IPS-18c (cell line): ENCODE measurements around the gene SMURF2.
"Not testable (repeated sequence)": the region's sequence is repeated elsewhere in the genome, so short reads cannot be mapped to it uniquely, and the experiment has no call there.

Experiments
- H3K4me3 ChIP-seq: 2 replicates; pipeline ENCODE4 v1.7.0; 2013; ENCODE audit warnings: low read depth, mild to moderate bottlenecking, low read length, moderate library complexity; ENCODE audit not compliant: insufficient read depth
- H3K9me3 ChIP-seq: one replicate; pipeline ENCODE4 v1.6.1; 2013; ENCODE audit warnings: mild to moderate bottlenecking, low read length, moderate library complexity; ENCODE audit not compliant: control insufficient read depth, insufficient read depth

The SMURF2 gene

DNA sequence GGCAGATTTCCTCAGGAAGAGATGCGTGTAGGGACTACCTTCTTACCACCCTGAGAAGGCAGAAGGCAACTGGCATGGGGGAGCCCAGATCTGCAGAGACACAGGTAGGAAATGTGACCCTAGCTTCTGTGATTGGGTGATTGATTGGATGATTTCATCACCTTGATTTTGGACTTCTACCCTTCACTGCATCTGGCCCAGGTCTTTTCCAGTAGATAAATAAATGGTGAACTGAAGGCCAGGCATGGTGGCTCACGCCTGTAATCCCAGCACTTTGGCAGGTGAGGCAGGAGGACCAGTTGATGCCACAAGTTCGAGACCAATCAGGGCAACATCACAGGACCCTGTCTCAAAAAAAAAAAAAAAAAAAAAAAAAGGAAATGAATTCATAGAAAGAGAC lies 14.7 kb upstream of the SMURF2 start:
- H3K9me3 ChIP-seq, result no peaks in the 10 kb centered on the region

DNA sequence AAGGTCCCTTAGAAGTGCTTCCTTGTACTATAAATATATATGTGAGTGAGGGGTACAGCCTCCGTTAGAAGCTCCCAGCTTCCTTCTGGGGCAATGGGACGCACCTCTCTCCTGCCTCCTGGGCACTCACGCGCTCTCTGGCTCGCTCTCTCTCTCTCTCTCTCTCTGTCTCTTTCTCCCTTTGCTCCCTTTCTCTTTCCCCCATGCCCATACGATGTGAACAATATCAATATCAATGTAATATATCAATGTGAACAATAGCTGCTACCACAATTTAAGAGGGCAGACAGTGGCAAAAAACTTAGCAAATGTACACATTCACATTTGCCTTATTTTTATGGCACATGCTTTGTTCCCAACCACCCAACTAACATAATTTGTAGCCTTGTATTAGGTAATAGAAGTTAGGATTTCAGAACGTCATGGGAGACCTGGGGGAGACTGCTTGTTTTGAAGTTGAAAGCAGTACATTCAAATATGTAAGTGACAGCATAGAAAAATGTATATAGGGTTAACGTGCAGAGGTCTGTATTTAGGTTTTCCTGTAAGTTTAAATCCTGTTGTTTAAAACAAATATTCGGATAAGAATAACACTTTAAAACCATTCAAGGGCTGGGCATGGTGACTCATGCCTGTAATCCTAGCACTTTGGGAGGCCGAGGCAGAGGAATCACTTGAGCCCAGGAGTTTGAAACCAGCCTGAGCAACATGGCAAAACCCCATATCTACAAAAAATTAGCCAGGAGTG lies 8.9 kb upstream of the SMURF2 start:
- not testable (repeated sequence) for H3K4me3 ChIP-seq, H3K9me3 ChIP-seq

More for the DNA sequence above, 14.7 kb upstream of the SMURF2 start:
- no peak overlapping the region for H3K4me3 ChIP-seq

DNA sequence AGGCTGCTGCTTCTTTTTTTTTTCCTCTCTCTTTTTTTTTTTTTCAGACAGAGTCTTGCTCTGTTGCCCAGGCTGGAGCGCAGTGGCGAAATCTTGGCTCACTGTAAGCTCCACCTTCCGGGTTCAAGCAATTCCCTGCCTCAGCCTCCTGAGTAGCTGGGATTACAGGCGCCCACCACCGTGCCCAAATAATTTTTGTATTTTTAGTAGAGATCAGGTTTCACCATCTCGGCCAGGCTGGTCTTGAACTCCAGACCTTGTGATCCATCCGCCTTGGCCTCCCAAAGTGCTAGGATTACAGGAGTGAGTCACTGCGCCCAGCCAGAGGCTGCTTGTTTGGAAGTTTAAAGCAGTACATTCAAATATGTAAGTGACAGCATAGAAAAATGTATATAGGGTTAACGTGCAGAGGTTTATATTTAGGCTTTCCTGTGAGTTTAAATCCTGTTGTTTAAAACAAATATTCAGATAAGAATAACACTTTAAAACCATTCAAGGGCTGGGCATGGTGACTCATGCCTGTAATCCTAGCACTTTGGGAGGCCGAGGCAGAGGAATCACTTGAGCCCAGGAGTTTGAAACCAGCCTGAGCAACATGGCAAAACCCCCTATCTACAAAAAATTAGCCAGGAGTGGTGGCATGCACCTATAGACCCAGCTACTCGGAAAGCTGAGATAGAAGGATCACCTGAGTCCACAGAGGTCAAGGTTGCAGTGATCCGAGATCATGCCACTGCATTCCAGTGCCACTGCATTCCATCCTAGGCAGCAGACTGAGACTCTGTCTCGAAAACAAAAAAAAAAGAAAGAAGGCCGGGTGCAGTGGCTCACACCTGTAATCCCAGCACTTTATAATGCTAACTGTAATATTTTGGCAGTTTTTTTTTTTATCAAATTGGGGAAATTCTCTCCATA lies 6.0 kb upstream of the SMURF2 start:
- H3K4me3 ChIP-seq, H3K9me3 ChIP-seq: not testable (repeated sequence)

DNA sequence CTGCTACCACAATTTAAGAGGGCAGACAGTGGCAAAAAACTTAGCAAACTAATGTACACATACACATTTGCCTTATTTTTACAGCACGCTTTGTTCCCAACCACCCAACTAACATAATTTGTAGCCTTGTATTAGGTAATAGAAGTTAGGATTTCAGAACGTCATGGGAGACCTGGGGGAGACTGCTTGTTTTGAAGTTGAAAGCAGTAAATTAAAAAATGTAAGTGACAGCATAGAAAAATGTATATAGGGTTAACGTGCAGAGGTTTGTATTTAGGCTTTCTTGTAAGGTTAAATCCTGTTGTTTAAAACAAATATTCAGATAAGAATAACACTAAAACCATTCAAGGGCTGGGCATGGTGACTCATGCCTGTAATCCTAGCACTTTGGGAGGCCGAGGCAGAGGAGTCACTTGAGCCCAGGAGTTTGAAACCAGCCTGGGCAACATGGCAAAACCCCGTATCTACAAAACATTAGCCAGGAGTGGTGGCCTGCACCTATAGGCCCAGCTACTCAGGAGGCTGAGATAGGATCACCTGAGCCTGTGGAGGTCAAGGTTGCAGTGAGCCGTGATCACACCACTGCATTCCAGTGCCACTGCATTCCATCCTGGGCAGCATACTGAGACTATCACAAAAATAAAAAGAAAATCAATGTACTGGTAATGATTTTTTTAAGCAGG lies 2.3 kb upstream of the SMURF2 start:
- not testable (repeated sequence) for H3K4me3 ChIP-seq, H3K9me3 ChIP-seq

DNA sequence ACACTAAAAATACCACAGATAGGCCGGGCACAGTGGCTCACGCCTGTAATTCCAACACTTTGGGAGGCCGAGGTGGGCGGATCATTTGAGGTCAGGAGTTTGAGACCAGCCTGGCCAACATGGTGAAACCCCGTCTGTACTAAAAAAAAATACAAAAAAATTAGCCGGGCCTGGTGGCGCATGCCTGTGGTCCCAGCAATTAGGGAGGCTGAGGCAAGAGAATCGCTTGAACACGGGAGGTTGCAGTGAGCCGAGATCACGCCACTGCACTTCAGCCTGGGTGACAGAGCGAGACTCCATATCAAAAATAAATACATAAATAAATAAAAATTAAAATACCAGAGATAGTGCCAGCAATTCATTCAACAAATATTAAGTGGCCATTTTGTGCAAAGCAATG lies 1.7 kb upstream of the SMURF2 start:
- H3K4me3 ChIP-seq, H3K9me3 ChIP-seq: not testable (repeated sequence)

DNA sequence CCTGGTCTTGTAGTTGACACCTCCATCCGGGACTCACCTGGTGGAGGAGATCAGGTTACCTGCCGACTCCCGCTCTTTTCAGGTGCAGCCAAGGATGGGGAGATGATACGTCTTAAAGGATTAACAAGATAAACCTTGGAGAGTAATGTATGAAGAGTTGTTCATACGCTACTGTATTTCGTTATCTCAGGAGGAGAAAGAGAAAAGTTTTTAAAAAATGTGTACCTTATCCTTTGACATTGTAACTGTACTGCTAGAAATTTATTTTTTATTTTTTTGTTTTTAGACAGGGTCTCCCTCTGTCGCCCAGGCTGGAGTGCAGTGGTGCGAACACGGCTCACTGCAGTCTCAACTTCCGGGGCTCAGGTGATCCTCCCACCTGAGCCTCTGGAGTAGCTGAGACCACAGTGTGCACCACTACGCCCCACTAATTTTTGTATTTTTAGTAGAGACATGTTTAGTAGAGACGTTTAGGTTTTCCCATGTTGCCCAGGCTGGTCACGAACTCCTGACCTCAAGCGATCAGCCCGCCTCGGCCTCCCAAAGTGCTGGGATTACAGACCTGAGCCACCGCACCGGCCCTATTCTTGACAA lies 764 bp upstream of the SMURF2 start:
- no peaks in the 10 kb centered on the region for H3K9me3 ChIP-seq
- peak overlapping the region; percentile 66 for H3K4me3 ChIP-seq

DNA sequence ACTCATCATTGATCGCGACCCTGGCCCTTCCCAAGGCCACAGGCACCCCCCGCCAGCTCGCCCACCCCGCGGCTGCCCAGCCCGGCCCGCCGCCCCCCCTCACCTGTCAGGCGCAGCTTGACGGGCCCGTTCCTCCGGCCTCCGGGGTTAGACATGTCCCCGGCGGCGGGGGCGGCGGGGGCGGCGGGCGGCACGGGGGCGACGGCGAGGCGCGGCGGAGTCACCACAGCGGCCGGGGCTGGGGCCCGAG lies 456 bp downstream of the SMURF2 start:
- Histone ChIP-seq H3K9me3 (no peaks in the 10 kb centered on the region), H3K4me3 (peak overlapping the region; percentile 75)

DNA sequence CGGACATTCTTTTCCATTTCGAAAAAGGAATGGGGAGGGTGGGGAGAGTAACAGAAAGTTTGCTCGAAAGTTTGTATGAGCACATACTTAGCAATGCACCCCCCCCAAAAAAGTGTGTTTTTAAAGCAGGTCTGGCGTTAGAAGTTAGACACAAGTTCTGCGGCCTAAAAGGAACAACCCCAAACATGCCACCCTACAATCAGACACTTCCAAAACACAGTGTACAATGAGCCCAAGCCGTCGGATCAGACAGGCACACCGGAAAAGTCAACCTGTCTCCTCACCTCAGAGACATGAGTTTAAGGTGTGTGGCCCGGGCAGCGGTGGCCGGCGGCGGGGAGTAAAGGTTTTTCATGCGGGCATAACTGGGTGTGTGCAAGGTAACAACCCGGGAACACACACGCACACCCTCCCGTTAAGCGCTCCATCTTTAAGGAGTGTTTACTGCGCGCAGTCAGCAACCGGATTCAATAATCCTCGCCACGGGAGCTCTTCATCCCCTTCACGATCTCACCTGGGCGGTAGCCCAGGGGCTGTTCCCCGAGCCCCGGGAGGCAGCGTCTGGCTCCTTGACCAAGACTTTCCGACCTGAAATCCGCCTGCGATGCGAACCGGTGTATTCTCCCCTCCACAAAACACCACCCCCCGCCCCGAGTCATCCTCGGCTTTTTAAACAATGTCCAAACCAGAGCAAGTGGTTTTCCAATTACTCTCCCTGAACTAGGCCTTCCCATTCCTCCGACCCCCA lies 955 bp downstream of the SMURF2 start:
- H3K9me3 ChIP-seq, result not testable (repeated sequence)
- H3K4me3 ChIP-seq, result peak overlapping the region; percentile 75

DNA sequence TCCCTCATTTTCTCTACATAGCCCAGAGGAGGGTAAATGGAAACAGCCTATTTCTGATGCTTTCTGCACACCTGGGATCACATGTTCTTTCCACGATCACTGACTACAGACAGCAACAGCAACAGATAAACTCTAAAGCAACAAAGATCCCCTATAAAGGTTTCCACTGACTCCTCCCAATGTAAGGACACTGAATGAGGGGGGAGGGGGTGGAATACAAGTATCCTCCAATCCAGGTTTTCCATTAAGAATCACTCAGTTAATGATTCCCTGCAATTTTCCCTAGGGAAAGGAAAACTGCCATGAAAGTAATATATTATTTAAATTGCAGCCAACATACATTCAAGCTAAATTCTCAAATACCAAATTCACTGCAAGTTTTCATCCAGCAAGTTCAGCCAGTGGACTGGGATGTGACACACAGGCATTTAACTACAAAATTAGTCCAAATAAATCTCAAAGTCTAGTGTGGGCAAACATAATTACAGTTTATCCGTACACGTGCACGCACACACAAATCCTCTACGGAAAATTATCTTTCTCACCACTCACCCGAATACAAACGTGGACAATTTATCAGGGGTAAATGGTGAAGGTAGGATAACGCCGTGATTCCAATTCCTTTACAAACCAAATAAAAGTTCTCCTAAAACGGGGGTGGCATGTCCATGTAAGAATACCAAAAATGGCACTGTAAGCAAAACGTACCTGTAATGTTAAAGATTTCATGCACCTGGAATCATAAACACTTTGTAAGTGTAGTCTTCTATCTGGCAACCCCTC lies 1.7 kb downstream of the SMURF2 start:
- H3K9me3 ChIP-seq, result not testable (repeated sequence)
- H3K4me3 ChIP-seq, result peak overlapping the region; percentile 75; the same call in 1 of the 2 replicates

DNA sequence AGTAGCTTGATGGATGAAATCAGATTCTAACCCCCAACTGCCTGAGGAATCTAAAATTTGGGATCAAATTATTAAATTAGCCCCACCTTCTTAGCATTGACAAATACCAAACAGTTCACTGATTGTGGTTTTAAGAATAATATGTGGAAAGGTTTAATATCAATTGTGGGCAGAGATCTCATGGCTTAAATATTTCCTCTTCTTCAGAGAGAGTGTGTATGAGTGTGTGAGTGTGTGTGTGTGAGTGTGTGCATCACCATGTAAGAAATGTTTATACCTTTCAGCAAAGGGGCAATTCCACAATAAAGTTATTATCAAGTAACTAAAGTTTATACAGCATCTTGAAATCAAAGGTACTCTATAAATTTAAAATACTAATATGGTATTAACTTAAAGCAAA lies 3.2 kb downstream of the SMURF2 start:
- Histone ChIP-seq H3K4me3 (no peak overlapping the region), H3K9me3 (no peaks in the 10 kb centered on the region)

DNA sequence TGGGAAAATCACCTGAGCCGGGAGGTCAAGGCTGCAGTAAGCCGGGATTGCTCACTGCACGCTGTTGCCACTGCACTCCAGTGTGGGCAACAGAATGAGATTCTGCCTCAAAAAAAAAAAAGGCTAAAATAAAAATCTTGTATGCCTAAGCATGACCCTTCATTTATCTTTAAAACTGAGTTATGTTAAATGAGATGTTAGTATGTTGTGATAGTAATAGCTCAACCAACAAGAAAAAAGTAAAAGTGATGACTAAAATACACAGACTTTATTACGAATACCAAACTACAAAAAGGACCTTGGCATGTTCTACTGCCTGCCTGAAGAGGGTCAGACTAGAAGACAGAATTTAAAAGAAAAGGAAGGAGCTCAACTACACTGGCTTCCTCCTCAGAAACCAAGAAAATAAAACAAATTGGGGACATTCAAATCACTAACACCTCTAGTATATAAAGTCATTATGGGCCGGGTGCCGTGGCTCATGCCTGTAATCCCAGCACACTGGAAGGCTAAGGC lies 4.4 kb downstream of the SMURF2 start:
- Histone ChIP-seq H3K9me3 (no peaks in the 10 kb centered on the region), H3K4me3 (no peak overlapping the region)

DNA sequence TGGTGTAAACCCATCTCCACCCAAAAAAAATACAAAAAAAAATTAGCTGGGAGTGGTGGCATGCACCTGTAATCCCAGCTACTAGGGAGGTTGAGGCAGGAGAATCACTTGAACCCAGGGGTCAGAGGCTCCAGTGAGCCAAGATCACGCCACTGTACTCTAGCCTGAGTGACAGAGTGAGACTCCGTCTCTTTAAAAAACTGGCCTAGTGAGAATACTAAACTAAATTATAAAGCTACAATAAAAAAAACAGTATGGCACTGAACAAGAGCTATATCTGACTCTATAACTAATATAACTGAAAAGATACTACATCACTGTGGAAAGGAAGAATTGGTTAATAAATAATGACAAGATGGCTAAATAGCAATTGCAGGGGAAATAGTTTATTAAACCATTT lies 6.4 kb downstream of the SMURF2 start:
- H3K4me3 ChIP-seq, result no peak overlapping the region
- no peaks in the 10 kb centered on the region for H3K9me3 ChIP-seq

DNA sequence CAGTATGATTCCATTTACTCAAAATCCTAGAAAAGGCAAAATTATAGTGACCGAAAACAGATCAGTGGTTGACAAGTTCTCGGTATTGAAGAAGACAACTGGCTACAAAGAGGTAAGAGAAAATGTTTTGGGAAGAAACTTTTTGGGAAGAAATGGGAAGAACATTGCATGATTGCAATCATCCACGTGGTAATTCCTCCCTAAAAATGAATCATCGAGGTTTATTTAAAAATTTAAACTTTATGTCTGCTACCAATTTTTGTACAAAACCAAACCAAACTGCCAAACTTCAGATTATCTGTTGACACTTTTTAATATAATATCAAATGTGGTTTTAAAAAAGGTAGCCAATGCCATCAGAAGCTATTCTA lies 8.1 kb downstream of the SMURF2 start:
- Histone ChIP-seq H3K9me3 (no peaks in the 10 kb centered on the region), H3K4me3 (no peak overlapping the region)

DNA sequence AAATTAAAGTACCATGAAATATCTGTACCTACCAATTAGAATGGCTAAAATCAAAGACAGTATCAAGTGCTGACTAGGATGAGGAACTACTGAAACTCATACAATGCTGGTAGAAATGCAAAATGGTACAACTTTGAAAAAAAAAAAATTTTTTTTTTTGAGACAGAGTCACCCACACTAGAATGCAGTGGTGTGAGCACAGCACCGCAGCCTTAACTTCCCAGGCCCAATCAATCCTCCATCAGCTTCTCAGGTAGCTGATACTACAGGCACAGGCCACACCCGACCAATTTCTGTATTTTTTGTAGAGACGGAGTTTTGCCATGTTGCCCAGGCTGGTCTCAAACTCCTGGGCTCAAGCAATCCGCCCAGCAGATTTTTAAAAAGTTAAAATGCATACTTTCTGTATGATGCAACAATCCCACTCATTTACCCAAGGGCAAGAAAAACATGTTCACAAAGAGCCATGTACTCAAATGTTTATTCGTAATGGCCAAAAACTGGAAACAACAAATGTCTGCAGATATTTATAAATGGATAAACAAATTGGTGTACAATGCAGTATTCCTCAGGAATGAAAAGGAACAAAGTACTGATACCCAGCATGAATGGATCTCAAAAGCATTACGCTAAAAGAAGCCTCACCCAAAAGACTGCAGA lies 8.7 kb downstream of the SMURF2 start:
- H3K9me3 ChIP-seq, result no peaks in the 10 kb centered on the region
- H3K4me3 ChIP-seq, result no peak overlapping the region

DNA sequence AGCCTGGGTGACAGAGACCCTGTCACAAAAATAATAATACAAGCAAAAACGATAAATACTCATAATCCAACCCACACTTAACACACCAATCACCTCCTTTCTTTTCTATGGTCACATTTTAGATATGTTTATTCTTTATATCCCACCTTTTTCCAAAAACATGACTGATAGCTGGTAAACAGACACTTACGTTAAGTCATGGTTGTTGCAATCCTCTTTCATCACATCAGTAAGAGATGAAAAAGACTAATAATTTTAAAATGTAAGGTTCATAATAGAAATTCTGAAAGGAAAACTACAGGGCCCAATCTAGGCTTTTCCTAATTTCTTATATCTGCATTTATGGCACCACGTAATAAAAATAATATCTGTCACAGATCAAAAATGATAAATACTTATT lies 10.2 kb downstream of the SMURF2 start:
- Histone ChIP-seq H3K4me3 (no peak overlapping the region), H3K9me3 (no peaks in the 10 kb centered on the region)

DNA sequence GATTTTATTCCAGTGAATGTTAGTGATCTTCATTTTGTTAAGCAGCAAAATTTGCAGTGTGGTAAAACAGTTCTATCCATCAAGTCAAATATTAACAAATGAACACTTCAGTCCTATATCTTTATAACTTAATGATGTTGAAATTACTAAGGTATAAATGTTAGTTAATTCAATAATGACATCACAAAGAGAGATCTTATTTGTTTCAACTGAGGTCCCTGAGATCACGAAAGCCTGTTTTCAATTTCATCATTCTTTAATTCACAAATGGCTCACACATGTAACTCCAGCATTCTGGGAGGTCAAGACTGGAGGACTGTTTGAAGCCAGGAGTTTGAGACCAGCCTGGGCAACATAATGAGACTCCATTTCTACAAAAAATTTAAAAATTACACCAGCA lies 13.9 kb downstream of the SMURF2 start:
- H3K4me3 ChIP-seq, result no peak overlapping the region
- H3K9me3 ChIP-seq, result no peaks in the 10 kb centered on the region
